Measurements from ENCODE around the gene PTGS1.
"Not testable (repeated sequence)": the region's sequence is repeated elsewhere in the genome, so short reads cannot be mapped to it uniquely, and the experiment has no call there.

Gene PTGS1

DNA sequence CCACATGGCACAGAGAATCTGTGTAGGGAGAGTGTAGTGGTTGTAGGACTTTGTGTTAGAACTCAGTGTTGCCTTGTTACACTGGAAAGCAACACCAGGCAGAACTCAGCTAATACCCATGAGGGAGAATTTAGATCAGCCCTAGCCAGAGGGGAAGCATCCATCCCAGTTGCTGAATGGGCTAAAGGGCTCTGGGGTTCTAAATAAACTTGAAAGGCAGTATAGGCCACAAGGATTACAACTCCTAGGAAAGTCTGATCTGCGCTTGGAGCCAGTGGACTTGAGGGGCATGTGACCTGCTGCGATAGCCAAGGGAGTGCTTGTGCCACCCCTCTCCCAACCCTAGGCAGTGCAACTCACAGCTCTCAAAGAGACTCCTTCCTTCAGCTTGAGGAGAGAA, 26.9 kb downstream of the PTGS1 start:
- DNase-seq (ENCODE audit: low read depth in 1 of 2, low spot score in 1 of 2) = no peak

DNA sequence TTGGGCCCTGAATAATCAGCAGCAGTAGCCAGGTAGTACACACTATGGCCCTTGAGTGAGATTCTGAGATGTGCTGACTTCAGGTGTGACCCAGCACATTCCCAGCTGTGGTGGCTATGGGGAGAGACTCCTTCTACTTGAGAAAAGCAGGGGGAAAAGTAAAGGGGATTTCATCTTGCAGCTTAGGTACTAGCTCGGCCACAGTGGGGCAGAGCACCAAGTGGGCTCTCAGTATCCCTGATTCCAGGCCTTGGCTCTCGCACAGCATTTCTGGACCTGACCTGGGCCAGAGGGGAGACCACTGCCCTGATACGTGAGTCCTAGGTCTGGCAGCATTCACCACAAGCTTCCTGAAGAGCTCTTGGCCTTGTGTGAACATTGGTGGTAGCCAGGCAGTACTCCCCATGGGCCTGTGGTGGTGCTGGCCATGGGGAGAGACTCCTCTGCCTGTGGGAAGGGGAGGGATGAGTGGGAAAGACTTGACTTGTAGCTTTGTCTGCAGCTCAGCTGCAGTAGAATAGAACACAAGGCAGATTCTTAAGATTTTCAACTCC, 27.6 kb downstream of the PTGS1 start:
- no peak for DNase-seq (ENCODE audit: low read depth in 1 of 2, low spot score in 1 of 2)

DNA sequence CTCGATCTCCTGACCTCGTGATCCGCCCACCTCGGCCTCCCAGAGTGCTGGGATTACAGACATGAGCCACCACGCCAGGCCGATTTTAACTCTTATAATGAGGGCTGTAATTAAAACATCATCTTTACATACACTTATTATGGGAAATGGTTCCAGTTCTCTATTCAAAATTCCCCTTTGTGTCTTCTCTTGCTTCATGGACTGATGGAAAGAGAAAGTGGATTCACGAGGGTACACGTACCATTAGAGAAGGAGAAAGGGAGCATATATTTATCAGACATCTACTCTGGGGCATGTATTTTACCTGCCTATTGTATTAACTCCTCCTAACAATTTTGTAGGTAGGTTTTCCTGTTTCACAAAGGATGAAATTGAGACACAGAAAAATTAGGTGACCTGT, 31.1 kb downstream of the PTGS1 start:
- DNase-seq (ENCODE audit: low read depth in 1 of 2, low spot score in 1 of 2) = no peak

DNA sequence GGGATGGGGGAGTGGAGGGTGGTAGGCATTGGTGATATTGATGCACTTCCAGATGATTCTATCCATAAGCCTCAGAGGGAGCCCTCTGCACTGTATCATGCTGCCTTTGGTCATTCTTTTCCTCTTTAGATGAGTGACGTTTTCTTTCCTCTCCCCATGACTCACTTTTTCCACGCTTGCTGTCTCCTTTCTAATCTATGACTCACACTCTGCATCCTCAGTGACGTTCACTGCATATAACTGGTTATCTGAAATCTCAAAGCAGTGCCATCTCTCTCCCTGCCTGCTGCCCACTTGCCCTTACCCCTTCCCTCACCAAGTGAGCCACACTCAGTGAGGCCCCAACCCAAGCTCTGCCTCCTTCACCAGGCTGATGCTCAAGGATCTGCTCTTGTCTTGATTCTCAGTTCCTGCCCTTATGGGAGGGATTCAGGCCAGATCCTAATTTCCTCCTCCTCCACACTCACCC, 31.6 kb downstream of the PTGS1 start:
- no peak for DNase-seq (ENCODE audit: low read depth in 1 of 2, low spot score in 1 of 2)

DNA sequence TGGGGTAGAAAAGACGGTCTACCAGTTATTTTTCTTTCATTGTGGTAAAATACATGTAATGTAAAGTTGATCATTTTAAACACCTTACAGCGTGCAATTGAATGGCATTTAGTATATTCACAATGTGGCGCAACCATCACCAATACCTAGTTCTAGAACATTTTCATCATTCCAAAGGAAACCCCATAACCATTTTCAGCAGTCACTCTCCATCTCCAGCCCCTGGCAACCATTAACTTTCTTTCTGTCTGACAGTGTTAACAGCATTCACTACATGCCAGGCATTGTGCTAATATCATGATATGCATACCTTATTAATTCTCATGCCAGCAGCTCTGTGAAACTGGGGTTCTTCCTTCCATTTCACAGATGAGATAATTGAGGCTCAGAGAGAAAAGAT, 32.0 kb downstream of the PTGS1 start:
- no peak for DNase-seq (ENCODE audit: low read depth in 1 of 2, low spot score in 1 of 2)

- DNase-seq (ENCODE audit: low read depth in 1 of 2, low spot score in 1 of 2) = no peak
Observed at GRCh38 chr9:122403381-122404000, 32.7 kb downstream of the PTGS1 start.

- DNase-seq (ENCODE audit: low read depth in 1 of 2, low spot score in 1 of 2) = not testable (repeated sequence)
Observed at GRCh38 chr9:122405304-122406069, 34.7 kb downstream of the PTGS1 start.

- no peak for DNase-seq (ENCODE audit: low read depth in 1 of 2, low spot score in 1 of 2)
Observed at GRCh38 chr9:122406070-122406890, 35.5 kb downstream of the PTGS1 start.

- DNase-seq (ENCODE audit: low read depth in 1 of 2, low spot score in 1 of 2) = not testable (repeated sequence)
Observed at GRCh38 chr9:122414108-122414507, 43.3 kb downstream of the PTGS1 start.

DNA sequence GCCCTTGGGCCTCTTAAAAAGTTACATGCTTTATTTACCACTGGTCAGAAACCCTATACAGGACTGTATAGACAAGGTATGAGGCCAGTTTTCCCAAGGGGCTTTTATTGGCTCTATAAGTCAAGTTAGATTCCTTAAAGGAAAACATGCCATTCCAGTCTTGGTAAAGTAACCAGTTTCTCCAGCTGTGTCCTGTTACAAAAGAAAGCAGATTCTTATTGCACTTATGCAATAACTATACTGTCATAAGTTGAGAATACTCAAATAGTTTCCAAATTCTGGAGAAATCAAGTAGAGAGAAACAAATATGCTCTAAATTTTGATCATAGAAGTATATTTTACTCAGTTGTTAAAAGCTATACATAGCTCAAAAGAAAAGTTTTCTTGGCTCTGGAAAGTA, 47.2 kb downstream of the PTGS1 start:
- no peak for DNase-seq (ENCODE audit: low read depth in 1 of 2, low spot score in 1 of 2)

DNA sequence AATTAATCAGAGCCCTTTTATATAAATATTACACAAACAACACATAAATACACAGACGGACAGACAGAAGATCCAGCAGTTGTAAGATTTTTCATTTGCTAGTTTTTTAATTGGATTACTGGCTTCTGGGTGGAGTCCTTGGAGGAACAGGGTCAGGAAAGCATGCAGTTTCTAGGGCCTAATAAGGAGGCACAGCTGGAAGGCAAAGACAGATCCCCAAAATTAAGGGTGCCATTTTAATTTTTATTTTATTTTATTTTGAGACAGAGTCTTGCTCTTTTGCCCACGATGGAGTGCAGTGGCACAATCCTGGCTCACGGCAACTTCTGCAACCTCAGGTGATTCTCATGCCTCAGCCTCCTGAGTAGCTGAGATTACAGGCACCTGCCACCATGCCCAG, 49.5 kb downstream of the PTGS1 start:
- DNase-seq (ENCODE audit: low read depth in 1 of 2, low spot score in 1 of 2) = no peak

- no peak for DNase-seq (ENCODE audit: low read depth in 1 of 2, low spot score in 1 of 2)
Observed at GRCh38 chr9:122425087-122425486, 54.3 kb downstream of the PTGS1 start.

DNA sequence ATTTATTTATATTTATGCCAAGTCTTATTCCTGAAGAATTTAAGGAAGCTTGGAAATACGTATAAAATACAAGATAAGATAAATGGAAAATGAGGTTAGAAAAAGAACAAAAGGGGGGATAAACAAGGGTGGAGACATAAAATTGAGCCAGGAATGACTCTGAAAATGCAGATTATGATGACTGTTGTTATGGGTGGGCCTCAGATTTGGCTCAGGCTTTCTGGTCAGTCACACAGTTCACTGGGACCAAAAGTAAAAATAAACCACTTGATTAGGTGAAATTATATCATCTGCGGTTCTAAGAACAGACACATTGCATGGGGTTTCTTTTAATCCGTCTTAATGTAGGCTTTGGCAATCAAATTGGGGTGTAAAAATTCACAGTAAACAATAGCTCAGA, 55.9 kb downstream of the PTGS1 start:
- DNase-seq (ENCODE audit: low read depth in 1 of 2, low spot score in 1 of 2) = no peak

DNA sequence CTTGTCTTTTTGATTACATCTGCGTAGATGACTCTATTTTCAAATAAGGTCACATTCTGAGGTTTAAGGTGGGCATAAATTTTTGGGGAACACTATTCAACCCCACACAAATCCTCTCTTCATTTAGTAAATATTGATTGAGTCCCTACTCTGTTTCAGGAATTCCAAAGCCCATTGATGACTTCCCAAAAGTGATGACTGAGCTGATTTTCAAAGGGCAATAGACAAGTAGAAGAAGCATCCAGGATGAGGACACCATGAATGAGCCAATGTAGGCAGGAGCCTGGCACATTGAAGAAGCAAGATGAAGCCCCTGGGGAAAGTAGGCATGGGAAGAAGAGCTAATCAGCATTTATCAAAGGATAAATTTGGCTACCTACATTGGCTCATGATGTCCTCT, 71.7 kb downstream of the PTGS1 start:
- no peak for DNase-seq (ENCODE audit: low read depth in 1 of 2, low spot score in 1 of 2)

- DNase-seq (ENCODE audit: low read depth in 1 of 2, low spot score in 1 of 2) = no peak
Observed at GRCh38 chr9:122444041-122444733, 73.4 kb downstream of the PTGS1 start.

Measured in stimulated activated CD4-positive, alpha-beta T cell treated with anti-CD3 and anti-CD28 coated beads, Interleukin-15, amount 100 ng/mL, for 1 hour (primary cell).